RWPE2 (cell line): ENCODE data around the gene CLCN3.
A peak's percentile ranks its signal among the peaks of the same experiment; 100 is the strongest.
"Not testable (repeated sequence)": the region's sequence is repeated elsewhere in the genome, so short reads cannot be mapped to it uniquely, and the experiment has no call there.

Experiments
- ATAC-seq: fragments of 200-7000 bp; cut with Tn5 transposase; 3 replicates; pipeline ENCODE4 v1.9.1; 2021; ENCODE audit warnings: low read depth
- DNase-seq: peaks from one replicate; pipeline ENCODE4 v3.0.0-alpha.2; 2020; ENCODE audit warnings: low spot score
- H3K27ac ChIP-seq: fragments of 450-650 bp; 2 replicates; pipeline ENCODE4 v1.5.1; 2017; ENCODE audit warnings: mild to moderate bottlenecking; ENCODE audit not compliant: poor library complexity, severe bottlenecking
- H3K27me3 ChIP-seq: fragments of 250-450 bp; sonication (Bioruptor Pico); 2 replicates; pipeline ENCODE4 v1.5.1; 2021; ENCODE audit warnings: mild to moderate bottlenecking, moderate library complexity; ENCODE audit not compliant: insufficient read depth, poor library complexity, severe bottlenecking
- H3K36me3 ChIP-seq: fragments of 250-450 bp; sonication (Bioruptor Pico); 2 replicates; pipeline ENCODE4 v1.5.1; 2020; ENCODE audit warnings: low read depth, mild to moderate bottlenecking, moderate library complexity
- H3K4me1 ChIP-seq: fragments of 250-450 bp; sonication (Bioruptor Pico); 2 replicates; pipeline ENCODE4 v1.5.1; 2021; ENCODE audit warnings: mild to moderate bottlenecking, moderate library complexity; ENCODE audit not compliant: insufficient read depth, poor library complexity, severe bottlenecking
- H3K4me3 ChIP-seq: fragments of 250-450 bp; sonication (Bioruptor Pico); 2 replicates; pipeline ENCODE4 v1.5.1; 2021; ENCODE audit warnings: mild to moderate bottlenecking, moderate library complexity; ENCODE audit not compliant: severe bottlenecking
- H3K9me3 ChIP-seq: fragments of 250-450 bp; sonication (Bioruptor Pico); 2 replicates; pipeline ENCODE4 v1.5.1; 2021; ENCODE audit warnings: mild to moderate bottlenecking, moderate library complexity; ENCODE audit not compliant: severe bottlenecking
- TF ChIP-seq, protein P1 (sequence below): fragments of 450-650 bp; IDR thresholded peaks from one replicate; pipeline ENCODE4 v1.5.1; 2017; ENCODE audit warnings: mild to moderate bottlenecking, moderate library complexity; ENCODE audit not compliant: poor library complexity, severe bottlenecking

Gene CLCN3

DNA sequence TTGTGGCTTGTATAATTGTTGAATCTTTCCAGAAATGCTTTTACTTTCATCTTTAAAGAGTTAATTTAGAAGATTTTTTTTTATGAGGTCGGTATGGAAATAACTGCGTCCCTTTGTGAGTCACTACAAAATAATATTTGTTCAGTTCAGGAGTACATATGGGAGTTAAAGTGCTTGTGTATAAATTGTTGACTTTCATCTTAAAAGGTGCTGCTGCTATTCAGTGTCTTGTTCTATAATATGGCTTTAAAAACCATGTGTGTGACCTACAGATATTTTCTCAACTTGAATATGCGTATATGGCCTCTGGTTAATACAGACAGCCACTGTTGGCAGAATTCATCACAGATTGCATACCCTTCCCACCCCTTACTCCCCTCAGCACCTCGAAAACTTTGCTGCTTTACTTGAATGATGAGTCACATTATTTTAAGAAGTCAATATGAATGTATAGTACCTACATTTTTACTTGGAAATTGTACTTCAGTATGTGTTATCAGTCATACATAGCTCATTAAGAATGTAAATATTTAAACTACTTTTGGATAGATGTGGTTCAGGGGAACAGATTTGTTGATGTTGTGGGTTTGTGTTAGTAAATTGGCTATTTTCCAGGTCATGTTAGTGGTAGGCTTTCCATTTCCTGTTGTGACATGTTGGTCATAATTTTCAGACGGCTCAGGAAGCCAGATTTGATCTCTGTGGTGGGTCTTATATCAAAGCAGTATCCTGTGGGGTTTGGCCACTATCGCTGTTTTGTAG is 1.5 kb downstream of the CLCN3 start:
- H3K36me3 ChIP-seq: no peaks in the 10 kb centered on the region
- H3K27ac ChIP-seq: peak overlapping the region; percentile 66
- ATAC-seq (no peak), DNase-seq (no peak)
- peaks cover 21% of the 10 kb centered on the region for H3K4me1 ChIP-seq
- no peaks in the 10 kb centered on the region for H3K27me3 ChIP-seq
- no peaks in the 10 kb centered on the region for H3K9me3 ChIP-seq
- H3K4me3 ChIP-seq: peak overlapping the region; percentile 62
- TF ChIP-seq, protein P1, sequence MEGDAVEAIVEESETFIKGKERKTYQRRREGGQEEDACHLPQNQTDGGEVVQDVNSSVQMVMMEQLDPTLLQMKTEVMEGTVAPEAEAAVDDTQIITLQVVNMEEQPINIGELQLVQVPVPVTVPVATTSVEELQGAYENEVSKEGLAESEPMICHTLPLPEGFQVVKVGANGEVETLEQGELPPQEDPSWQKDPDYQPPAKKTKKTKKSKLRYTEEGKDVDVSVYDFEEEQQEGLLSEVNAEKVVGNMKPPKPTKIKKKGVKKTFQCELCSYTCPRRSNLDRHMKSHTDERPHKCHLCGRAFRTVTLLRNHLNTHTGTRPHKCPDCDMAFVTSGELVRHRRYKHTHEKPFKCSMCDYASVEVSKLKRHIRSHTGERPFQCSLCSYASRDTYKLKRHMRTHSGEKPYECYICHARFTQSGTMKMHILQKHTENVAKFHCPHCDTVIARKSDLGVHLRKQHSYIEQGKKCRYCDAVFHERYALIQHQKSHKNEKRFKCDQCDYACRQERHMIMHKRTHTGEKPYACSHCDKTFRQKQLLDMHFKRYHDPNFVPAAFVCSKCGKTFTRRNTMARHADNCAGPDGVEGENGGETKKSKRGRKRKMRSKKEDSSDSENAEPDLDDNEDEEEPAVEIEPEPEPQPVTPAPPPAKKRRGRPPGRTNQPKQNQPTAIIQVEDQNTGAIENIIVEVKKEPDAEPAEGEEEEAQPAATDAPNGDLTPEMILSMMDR: no peak

DNA sequence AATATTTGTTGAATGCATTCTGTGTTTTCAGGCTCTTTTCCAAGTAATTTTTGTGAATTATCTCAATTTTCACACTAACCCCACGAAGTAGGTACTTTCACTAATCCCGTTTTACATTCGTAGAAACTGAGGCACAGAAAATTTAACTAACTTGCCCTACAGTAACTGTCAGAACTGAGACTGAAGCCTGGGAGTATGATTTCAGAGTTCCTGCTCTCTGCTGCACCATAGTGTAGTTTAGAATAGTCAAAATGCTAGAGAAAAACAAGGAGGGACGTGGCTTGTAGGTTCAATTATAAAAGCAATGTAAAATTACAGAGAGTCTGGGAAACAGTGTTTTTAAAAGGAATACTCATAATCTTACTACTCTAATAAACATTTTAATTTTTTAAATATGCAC is 2.2 kb downstream of the CLCN3 start:
- DNase-seq (no peak), ATAC-seq (no peak)
- TF ChIP-seq, protein P1: no peak
- Histone ChIP-seq H3K27ac (peak overlapping the region; percentile 66), H3K9me3 (no peaks in the 10 kb centered on the region), H3K4me1 (peaks cover 21% of the 10 kb centered on the region), H3K4me3 (peak overlapping the region; percentile 62), H3K27me3 (no peaks in the 10 kb centered on the region), H3K36me3 (no peaks in the 10 kb centered on the region)

DNA sequence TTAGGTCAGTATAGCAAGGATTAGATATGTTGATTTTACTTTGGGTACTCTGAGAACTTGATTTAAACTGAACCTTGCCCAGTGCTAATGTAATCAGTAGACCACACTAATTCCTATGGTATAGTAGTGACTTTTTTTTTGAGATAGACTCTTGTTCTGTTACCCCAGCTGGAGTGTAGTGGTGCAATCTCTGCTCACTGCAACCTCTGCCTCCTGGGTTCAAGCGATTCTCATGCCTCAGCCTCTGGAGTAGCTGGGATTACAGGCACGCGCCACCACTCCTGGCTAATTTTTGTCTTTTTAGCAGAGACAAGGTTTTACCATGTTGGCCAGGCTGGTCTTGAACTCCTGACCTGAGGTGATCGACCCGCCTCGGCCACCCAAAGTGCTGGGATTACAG is 3.6 kb downstream of the CLCN3 start:
- DNase-seq, H3K9me3 ChIP-seq, H3K27ac ChIP-seq, H3K4me3 ChIP-seq, H3K36me3 ChIP-seq, H3K27me3 ChIP-seq, ATAC-seq: not testable (repeated sequence)
- peaks cover 21% of the 10 kb centered on the region for H3K4me1 ChIP-seq

DNA sequence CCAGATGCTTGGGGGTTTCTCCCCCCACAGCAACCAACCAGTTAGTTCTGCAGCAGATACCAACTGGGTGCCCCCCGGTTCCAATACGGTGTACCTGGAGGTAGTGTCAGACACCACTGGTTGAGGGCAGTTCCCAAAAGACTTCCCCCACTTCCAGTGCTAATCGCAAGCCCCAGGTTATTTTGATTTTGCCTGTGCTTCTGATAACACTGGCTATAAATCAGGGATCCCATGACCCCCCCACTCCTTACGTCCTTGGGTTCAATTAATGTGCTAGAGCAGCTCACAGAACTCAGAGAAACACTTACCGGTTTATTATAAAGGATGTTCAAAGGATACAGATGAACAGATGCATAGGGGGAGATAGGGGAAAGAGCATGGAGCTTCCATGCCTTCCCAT is 5.5 kb downstream of the CLCN3 start:
- H3K4me1 ChIP-seq: peaks cover 15% of the 10 kb centered on the region
- no peak overlapping the region for H3K4me3 ChIP-seq
- H3K27ac ChIP-seq: no peak overlapping the region
- no peaks in the 10 kb centered on the region for H3K27me3 ChIP-seq
- no peaks in the 10 kb centered on the region for H3K9me3 ChIP-seq
- no peaks in the 10 kb centered on the region for H3K36me3 ChIP-seq
- TF ChIP-seq, protein P1: no peak
- ATAC-seq: no peak
- DNase-seq: no peak

DNA sequence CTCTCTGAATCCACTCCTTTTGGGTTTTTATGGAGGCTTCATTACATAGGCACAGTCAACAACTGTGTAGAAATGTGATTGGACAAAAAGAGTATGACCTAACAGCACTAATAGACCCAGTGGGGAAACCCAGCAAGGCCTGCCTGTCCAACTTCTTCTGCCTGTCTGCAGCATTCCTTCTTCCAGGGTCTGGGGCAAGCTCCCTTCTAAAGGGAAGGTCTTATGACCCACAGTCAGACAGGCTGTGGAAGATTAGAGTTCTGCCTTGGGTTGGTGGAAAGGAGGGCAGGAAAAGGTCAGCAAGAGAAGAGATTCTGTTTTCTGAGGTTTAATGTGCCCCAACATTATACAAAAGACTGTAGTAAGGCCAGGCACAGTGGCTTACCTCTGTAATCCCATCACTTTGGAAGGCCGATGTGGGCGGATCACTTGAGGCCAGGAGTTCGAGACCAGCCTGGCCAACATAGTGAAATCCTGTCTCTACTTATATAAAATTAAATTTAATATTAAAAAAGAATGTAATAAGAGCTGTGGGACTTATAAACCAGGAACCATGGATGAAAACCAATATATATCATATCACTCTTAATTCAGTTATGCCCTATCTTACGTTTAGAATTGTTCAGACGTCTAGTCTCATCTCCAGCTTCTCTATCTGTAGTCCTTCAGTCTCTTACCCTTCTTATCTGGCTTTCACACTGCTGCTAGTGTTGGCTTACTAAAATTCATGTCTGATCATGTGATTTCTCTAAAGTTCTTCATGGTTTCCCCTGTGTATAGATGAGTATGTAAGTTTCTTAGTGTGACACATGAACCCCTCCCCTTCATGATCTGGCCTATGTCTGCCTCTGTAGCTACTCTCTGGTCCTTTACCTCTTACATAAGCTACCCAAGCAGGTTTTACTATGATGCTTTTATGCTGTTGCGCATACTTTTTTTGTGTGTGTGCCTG is 6.2 kb downstream of the CLCN3 start:
- TF ChIP-seq, protein P1: no peak
- no peaks in the 10 kb centered on the region for H3K27me3 ChIP-seq
- no peak overlapping the region for H3K27ac ChIP-seq
- peaks cover 15% of the 10 kb centered on the region for H3K4me1 ChIP-seq
- H3K36me3 ChIP-seq: no peaks in the 10 kb centered on the region
- ATAC-seq: no peak
- H3K4me3 ChIP-seq: no peak overlapping the region
- no peak for DNase-seq
- H3K9me3 ChIP-seq: no peaks in the 10 kb centered on the region
